Type B pancreatic cell (in vitro differentiated cells): ENCODE measurements around the gene TMTC2. TPM values are rescaled to one million over a fixed set of nuclear protein-coding genes. Genes with fewer than 3 reads are reported as not detected.

Source experiments
- DNase-seq: peaks from one replicate; pipeline ENCODE4 v3.0.0; 2021; ENCODE audit warnings: mixed read lengths; ENCODE audit not compliant: unreplicated experiment; ENCODE audit errors: extremely low spot score
- H3K27ac Mint-ChIP-seq: 2 replicates; pipeline ENCODE4 v1.8.0; 2021; ENCODE audit warnings: mild to moderate bottlenecking, mixed read lengths
- H3K27me3 Mint-ChIP-seq: 2 replicates; pipeline ENCODE4 v1.8.0; 2021; ENCODE audit warnings: mixed read lengths
- H3K36me3 Mint-ChIP-seq: 2 replicates; pipeline ENCODE4 v1.8.0; 2021; ENCODE audit warnings: mixed read lengths
- H3K4me1 Mint-ChIP-seq: one replicate; pipeline ENCODE4 v1.8.0; 2021; ENCODE audit warnings: mixed read lengths; ENCODE audit not compliant: unreplicated experiment
- H3K4me3 Mint-ChIP-seq: 2 replicates; pipeline ENCODE4 v1.8.0; 2021; ENCODE audit warnings: mild to moderate bottlenecking, mixed read lengths
- H3K9me3 Mint-ChIP-seq: 2 replicates; pipeline ENCODE4 v1.8.0; 2021; ENCODE audit warnings: mixed read lengths
- total RNA-seq: library from RNA; stranded (reverse); gene quantifications from 2 replicates; pipeline ENCODE4 v1.2.1, GENCODE V29; 2021; ENCODE audit warnings: low replicate concordance
- TF ChIP-seq, protein P1 (sequence below): fragments of 200-600 bp; sonication (generic); conservative IDR thresholded peaks from 2 replicates; pipeline ENCODE4 v1.5.0; 2021; ENCODE audit warnings: antibody characterized with exemption, mild to moderate bottlenecking

Gene TMTC2
- total RNA-seq, 1 donor from 2014 or later = 31.0 TPM

DNA sequence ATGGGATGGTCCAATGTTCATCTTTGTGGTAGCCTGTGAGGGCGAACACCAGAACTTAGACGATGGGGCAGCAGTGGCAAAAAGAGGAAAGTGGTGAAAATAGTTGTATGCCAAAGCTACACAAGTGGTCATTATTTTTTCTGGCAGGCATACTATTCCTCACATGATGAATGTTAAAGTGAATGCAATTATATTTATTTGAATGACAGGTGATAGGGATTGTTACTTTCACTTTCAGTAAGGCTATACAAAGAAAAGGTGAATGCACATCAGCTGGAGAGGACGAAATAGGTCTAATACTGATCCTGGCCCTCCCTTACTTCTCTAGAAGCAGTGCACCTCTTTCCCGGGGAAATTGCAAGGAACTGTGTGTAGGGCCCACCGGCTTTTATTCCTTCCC lies 470.1 kb downstream of the TMTC2 start:
- H3K36me3 Mint-ChIP-seq = no peaks in the 10 kb centered on the region
- H3K27ac Mint-ChIP-seq = no peak overlapping the region
- DNase-seq = no peak
- no peak overlapping the region for H3K4me3 Mint-ChIP-seq
- H3K27me3 Mint-ChIP-seq = peaks cover 3% of the 10 kb centered on the region
- H3K4me1 Mint-ChIP-seq = peaks cover 4% of the 10 kb centered on the region
- H3K9me3 Mint-ChIP-seq = no peaks in the 10 kb centered on the region
- TF ChIP-seq, protein P1, sequence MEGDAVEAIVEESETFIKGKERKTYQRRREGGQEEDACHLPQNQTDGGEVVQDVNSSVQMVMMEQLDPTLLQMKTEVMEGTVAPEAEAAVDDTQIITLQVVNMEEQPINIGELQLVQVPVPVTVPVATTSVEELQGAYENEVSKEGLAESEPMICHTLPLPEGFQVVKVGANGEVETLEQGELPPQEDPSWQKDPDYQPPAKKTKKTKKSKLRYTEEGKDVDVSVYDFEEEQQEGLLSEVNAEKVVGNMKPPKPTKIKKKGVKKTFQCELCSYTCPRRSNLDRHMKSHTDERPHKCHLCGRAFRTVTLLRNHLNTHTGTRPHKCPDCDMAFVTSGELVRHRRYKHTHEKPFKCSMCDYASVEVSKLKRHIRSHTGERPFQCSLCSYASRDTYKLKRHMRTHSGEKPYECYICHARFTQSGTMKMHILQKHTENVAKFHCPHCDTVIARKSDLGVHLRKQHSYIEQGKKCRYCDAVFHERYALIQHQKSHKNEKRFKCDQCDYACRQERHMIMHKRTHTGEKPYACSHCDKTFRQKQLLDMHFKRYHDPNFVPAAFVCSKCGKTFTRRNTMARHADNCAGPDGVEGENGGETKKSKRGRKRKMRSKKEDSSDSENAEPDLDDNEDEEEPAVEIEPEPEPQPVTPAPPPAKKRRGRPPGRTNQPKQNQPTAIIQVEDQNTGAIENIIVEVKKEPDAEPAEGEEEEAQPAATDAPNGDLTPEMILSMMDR = no peak

DNA sequence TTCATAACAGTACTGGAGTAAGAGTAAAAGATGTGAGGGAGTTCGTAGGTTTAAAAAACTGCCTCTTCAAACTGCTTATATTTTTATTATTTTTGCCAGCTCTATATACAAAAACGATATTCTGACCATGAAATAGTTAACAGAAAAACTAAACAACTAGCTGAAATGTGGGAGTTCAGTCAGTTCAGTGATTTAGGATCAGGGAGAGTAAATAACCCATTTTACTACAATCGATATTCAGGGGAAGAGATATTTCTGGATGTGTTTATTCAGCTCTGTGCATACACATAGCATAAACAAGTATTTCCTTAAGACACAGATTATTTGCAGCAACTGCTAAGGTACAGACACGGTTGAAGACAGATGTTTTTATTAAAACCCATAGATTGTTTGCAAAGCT lies 470.9 kb downstream of the TMTC2 start:
- no peak overlapping the region for H3K27ac Mint-ChIP-seq
- H3K4me3 Mint-ChIP-seq = no peak overlapping the region
- H3K9me3 Mint-ChIP-seq = no peaks in the 10 kb centered on the region
- H3K27me3 Mint-ChIP-seq = peaks cover 3% of the 10 kb centered on the region
- H3K36me3 Mint-ChIP-seq = no peaks in the 10 kb centered on the region
- TF ChIP-seq, protein P1 = no peak
- peaks cover 4% of the 10 kb centered on the region for H3K4me1 Mint-ChIP-seq
- no peak for DNase-seq

DNA sequence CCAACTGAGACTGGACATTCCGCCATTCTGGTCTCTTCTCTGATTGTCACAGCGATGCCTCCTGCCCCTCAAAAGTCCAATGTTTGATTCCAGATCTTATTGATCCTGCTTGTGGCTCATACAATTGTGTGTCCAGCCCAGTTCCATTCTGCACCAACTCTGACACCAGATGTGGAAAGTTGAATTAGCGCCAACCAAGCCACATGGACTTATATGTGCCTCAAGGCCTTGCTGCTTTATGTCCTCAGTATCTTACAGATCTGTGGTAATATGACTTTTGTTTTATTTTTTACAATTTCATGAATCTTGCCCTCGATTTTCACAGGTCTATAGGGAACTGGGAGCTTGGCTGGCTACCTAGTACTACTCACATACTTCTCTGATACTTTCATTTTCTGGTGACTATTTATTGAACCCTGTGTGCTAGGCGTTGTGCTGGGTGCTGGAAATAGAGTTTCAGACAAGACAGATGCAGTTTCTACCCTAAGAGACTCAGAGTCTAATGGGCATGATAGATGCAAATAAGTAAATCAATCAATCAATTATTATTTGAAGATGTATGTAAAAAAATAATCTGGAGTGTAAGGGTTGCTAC lies 472.0 kb downstream of the TMTC2 start:
- Mint-ChIP-seq H3K36me3 (no peaks in the 10 kb centered on the region), H3K4me3 (no peak overlapping the region), H3K27ac (no peak overlapping the region), H3K4me1 (no peaks in the 10 kb centered on the region), H3K27me3 (peaks cover 3% of the 10 kb centered on the region), H3K9me3 (no peaks in the 10 kb centered on the region)
- no peak for DNase-seq
- TF ChIP-seq, protein P1 = no peak

DNA sequence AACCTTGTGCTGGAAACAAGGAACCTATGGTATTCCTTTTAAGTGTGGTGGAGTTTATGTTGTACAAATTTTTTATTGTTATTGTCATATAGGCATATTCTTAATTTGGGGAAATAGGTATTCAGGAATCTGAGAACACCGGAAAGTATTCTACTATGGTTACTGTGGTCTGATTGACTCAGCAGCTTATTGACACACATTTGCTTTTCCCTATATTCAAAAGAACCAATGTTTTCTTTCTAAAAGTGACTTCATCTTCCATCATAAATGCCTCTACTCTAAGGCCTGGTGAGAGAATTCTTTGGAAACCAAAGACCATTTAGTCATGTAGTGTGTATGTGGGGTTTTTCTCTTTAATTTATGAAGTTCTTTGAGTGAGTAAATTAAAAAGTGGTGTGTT lies 474.8 kb downstream of the TMTC2 start:
- no peaks in the 10 kb centered on the region for H3K36me3 Mint-ChIP-seq
- H3K27ac Mint-ChIP-seq = no peak overlapping the region
- no peak overlapping the region for H3K4me3 Mint-ChIP-seq
- DNase-seq = no peak
- TF ChIP-seq, protein P1 = no peak
- H3K27me3 Mint-ChIP-seq = peaks cover 3% of the 10 kb centered on the region
- no peaks in the 10 kb centered on the region for H3K9me3 Mint-ChIP-seq
- H3K4me1 Mint-ChIP-seq = no peaks in the 10 kb centered on the region

DNA sequence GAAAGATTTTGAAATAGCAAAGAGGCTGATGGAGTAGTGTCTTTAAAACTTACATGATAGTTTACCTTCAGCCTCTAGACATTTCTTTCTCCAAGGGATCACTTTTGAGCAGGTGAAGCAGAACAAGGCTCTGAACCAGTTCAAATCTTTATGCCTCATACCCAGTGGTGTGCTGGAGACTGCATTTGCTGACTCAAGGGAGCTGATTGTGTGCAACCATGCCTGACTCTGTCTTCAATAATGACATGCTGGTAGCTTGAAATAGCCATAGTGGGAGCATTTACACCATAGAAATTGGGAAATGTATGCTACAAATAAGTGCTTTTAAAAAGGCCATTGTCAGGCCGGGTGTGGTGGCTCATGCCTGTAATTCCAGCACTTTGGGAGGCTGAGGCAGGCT lies 482.0 kb downstream of the TMTC2 start:
- H3K27me3 Mint-ChIP-seq = peaks cover 9% of the 10 kb centered on the region
- no peak overlapping the region for H3K27ac Mint-ChIP-seq

More for the DNA sequence above, 482.0 kb downstream of the TMTC2 start:
- Mint-ChIP-seq H3K4me3 (no peak overlapping the region), H3K4me1 (peaks cover 16% of the 10 kb centered on the region), H3K36me3 (no peaks in the 10 kb centered on the region), H3K9me3 (no peaks in the 10 kb centered on the region)
- no peak for DNase-seq
- TF ChIP-seq, protein P1 = no peak
